ACHN (cell line): Measurements from ENCODE around the gene DDX47.
A peak's percentile ranks its signal among the peaks of the same experiment; 100 is the strongest.
"Not testable (repeated sequence)": the region's sequence is repeated elsewhere in the genome, so short reads cannot be mapped to it uniquely, and the experiment has no call there.

Source experiments
- DNase-seq: peaks from one replicate; pipeline ENCODE4 v3.0.0-alpha.2; 2015
- in situ Hi-C: cut with HindIII; loops from 2 replicates; pipeline ENCODE4 v1.10.0; 2017; ENCODE audit warnings: low sequenced_read_pairs, low pct_ligation_motif_present, low pct_unique_long_range_greater_than_20kb

DDX47 gene

DNA sequence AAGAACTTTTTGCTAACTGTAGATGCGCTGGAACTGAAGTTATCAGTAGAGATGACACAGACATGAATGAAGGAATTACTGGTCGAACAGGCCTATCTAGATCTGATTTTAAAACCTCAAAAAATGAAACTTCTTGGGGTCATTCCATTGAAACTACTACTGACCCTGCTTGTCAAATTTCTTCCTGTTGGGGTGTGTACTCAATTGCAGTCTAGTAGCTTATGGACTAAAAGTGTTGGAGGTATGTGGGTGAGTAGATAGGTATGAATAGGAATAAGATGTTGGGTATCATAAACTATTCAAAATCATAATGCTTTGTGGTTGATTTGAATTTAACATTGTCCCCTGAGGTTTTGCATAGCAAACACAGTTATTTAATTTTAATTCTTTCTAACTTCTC, 18.5 kb upstream of the DDX47 start:
- no peak for DNase-seq

GRCh38 chr12:12796171-12796570, 17.0 kb upstream of the DDX47 start:
- in situ Hi-C loops, result no loop called here
- DNase-seq, result no peak

More for the DNA sequence above, 18.5 kb upstream of the DDX47 start:
- in situ Hi-C loops, result no loop called here

GRCh38 chr12:12796928-12797793, 16.0 kb upstream of the DDX47 start:
- in situ Hi-C loops, result no loop called here
- no peak for DNase-seq

GRCh38 chr12:12797794-12798152, 15.4 kb upstream of the DDX47 start:
- DNase-seq, result no peak
- in situ Hi-C loops, result no loop called here

- DNase-seq, result no peak
- in situ Hi-C loops, result no loop called here
Measured at GRCh38 chr12:12798480-12798879, 14.7 kb upstream of the DDX47 start.

DNA sequence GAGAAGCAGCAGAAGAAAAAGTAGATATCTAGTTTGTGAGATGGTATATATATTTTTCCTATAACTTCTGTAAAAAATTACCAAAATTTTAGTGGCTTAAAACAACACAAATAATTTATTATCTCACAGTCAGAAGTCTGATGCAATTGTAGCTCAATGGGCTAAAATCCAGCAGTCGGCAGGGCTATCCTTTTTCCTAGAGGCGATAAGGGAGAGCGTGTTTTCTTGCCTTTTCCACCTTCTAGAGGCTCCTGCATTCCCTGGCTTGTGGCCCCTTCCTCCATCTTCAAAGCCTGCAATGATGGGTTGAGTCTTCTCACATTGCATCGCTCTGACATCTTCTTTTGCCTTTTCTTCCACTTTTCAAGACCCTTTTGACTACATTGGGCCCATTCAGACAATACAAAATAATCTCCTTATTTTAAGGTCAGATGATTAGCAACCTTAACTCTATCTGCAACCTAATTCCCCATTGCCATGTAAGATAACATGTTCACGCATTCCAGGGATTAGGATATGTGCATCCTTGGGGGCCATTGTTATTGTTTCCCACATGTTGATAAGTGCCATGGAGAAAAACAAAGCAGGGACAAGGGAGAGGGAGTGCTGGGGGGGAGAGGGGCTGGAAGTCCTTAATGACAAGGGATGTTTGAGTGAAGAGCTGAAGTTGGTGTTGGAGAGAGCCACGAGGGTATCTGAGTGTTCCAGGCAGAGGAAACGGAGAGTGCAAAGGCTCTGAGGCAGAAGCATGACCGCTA, 13.8 kb upstream of the DDX47 start:
- in situ Hi-C loops, result no loop called here
- DNase-seq, result no peak

- in situ Hi-C loops, result no loop called here
Measured at GRCh38 chr12:12800406-12801180, 12.6 kb upstream of the DDX47 start.

GRCh38 chr12:12801656-12802055, 11.5 kb upstream of the DDX47 start:
- in situ Hi-C loops, DNase-seq: not testable (repeated sequence)

More at GRCh38 chr12:12800406-12801180, 12.6 kb upstream of the DDX47 start:
- no peak for DNase-seq

GRCh38 chr12:12803186-12803585, 10.0 kb upstream of the DDX47 start:
- in situ Hi-C loops, result no loop called here
- peak; percentile 97 for DNase-seq

DNA sequence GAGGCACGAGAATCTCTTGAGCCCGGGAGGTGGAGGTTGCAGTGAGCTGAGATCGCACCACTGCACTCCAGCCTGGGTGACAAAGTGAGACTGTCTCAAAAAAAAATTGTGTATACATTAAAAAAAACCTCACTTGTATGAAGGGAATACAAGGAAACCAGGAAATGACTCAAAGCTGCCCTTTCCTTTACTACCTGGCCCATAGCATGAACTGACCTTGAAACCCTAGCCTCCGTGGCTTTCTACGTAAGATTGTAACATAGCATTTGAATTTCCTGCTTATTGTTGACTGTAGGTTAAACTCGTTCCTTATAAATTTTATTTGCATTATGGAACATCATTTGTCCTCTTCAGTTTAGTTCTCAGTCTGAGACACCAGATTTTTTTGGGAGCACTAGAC, 9.1 kb upstream of the DDX47 start:
- peak; percentile 23 for DNase-seq
- in situ Hi-C loops, result no loop called here

DNA sequence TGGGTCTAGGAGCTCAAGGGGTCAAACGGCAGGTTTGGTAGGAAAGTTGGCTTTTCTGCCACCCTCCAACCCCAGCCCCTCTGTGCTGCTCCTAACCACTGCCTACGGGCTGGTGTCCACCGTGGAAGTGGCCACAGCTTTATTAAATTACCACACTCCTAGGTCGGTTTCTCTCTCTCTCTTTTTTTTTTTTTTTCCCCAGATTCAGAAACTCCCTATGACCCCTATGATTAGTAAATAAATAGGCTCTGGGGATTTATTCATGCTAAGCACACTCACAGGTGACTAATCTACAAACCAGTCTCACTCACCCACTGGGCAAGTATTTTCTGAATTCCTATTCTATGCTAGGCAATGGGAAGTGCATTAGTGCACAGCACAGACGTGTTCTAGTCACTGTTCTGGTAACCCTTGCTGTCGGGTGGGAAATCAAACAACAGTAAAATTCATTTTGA, 8.7 kb upstream of the DDX47 start:
- peak; percentile 91 for DNase-seq
- in situ Hi-C loops, result no loop called here

DNA sequence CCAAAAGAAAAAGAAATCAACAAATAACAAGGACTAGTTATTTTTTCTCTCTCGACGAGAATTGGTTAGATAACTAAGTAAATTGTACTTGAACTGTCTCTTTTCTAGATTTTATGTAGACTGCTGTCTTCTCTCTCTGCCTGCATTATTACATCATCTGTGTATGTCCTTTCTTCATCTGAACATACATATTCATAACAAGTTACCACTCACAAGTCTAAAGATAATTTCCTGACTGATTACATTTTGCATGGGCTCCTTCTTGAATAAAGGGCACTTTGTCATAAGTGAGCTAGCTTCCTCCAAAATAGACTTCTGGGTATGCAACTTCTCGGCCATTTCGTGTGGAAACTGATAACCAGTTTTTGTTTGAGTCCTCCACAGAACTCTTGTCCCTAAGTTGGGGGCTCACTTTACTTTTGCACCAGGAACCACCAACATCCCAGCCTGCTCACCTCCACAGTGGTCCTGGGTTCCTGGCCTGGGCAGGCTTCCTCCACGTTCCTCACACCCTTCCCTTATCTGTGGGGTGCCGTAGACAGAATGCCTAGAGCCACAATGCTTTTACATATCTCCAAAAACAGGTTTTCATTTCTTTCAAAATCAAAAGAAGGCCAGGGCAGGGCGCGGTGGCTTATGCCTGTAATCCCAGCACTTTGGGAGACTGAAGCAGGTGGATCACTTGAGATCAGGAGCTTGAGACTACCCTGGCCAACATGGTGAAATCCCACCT, 6.2 kb upstream of the DDX47 start:
- in situ Hi-C loops, result no loop called here
- DNase-seq, result no peak

DNA sequence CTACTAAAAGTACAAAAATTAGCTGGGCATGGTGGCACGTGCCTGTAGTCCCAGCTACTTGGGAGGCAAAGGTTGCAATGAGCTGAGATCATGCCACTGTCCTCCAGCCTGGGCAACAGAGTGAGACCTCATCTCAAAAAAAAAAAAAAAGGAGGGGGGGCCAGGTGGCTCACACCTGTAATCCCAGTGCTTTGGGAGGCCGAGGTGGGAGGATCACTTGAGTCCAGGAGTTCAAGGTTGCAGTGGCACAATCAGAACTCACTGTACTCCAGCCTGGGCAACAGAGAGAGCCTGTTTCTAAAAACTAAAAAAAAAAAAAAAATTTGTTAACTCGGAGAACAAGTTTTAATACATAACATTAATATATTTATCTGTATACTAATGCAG, 5.6 kb upstream of the DDX47 start:
- in situ Hi-C loops, DNase-seq: not testable (repeated sequence)

GRCh38 chr12:12807970-12808702, 5.0 kb upstream of the DDX47 start:
- in situ Hi-C loops, result no loop called here
- no peak for DNase-seq

- DNase-seq, result no peak
- in situ Hi-C loops, result no loop called here
Measured at GRCh38 chr12:12810553-12811021, 2.6 kb upstream of the DDX47 start.

- in situ Hi-C loops, result no loop called here
- DNase-seq, result no peak
Measured at GRCh38 chr12:12811343-12811742, 1.8 kb upstream of the DDX47 start.

DNA sequence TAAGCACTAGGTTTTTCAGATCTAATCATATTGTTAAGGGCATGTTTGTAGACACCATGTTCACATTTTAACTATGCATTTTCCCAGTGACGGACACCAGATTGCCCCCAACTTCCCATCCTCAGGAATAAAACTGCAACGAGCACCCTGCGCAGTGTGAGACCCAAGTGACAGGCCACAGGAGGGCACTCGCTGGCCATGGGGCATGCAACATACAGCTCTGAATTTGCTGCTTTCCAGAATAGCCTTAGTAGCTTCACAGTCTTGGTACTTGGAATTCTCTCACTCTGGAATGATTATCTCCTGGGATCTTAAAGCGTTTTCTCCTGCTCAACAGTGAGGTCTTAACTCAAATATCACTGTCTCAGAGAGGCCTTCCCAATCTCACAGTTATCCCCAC, 972 bp upstream of the DDX47 start:
- DNase-seq, result no peak
- in situ Hi-C loops, result no loop called here
